K562 (cell line): ENCODE results near the gene CNOT6L. TPM values are rescaled to one million over a fixed set of nuclear protein-coding genes. Genes with fewer than 3 reads are reported as not detected.

Experiments
- BCL6 ChIP-seq: fragments of 250-450 bp; sonication (Bioruptor Pico); IDR thresholded peaks from 2 replicates; pipeline ENCODE4 v1.4.0; 2020
- BRF1 ChIP-seq: IDR thresholded peaks from 3 replicates; pipeline ENCODE4 v1.6.1; 2011; ENCODE audit warnings: borderline replicate concordance, mild to moderate bottlenecking; ENCODE audit not compliant: insufficient read length; ENCODE audit errors: extremely low read depth
- CBFB ChIP-seq: sonication (generic); formaldehyde crosslinking; IDR thresholded peaks from 2 replicates; pipeline ENCODE4 v1.4.0; 2020; ENCODE audit warnings: mild to moderate bottlenecking, missing genetic modification reagents
- DACH1 ChIP-seq: fragments of 450-650 bp; IDR thresholded peaks from 2 replicates; pipeline ENCODE4 v1.6.1; 2018; ENCODE audit not compliant: partially characterized antibody
- FOXM1 ChIP-seq, 2 experiments: fragments of 450-650 bp in 1 of 2; sonication (generic) in 1 of 2; formaldehyde crosslinking in 1 of 2; IDR thresholded peaks; 2 replicates each; pipeline versions ENCODE4 v1.6.1 to v1.9.0; 2017 to 2022; ENCODE audit warnings: low read depth in 2 of 2, mild to moderate bottlenecking in 2 of 2, missing genetic modification reagents in 1 of 2, moderate library complexity in 1 of 2
- HDAC8 ChIP-seq: fragments of 450-650 bp; IDR thresholded peaks from 2 replicates; pipeline ENCODE4 v1.6.1; 2016; ENCODE audit warnings: mild to moderate bottlenecking, missing genetic modification characterization, moderate library complexity, missing compliant biosample characterization
- HEY1 ChIP-seq: fragments of 250-450 bp; sonication (Bioruptor Pico); IDR thresholded peaks from 2 replicates; pipeline ENCODE4 v1.5.0; 2020; ENCODE audit warnings: mild to moderate bottlenecking, moderate library complexity, borderline replicate concordance
- HNRNPK ChIP-seq: fragments of 200-400 bp; formaldehyde crosslinking; IDR thresholded peaks from one replicate; pipeline ENCODE4 v1.6.1; 2018; ENCODE audit warnings: mild to moderate bottlenecking, low read depth, low read length; ENCODE audit not compliant: poor library complexity, severe bottlenecking
- L3MBTL2 ChIP-seq: fragments of 450-650 bp; IDR thresholded peaks from 2 replicates; pipeline ENCODE4 v1.6.1; 2016; ENCODE audit warnings: mild to moderate bottlenecking, moderate library complexity
- NR0B1 ChIP-seq: fragments of 450-650 bp; IDR thresholded peaks from one replicate; pipeline ENCODE4 v1.6.1; 2018; ENCODE audit warnings: mild to moderate bottlenecking, moderate library complexity; ENCODE audit not compliant: partially characterized antibody
- PURB ChIP-seq: sonication (generic); formaldehyde crosslinking; IDR thresholded peaks from 2 replicates; pipeline ENCODE4 v1.9.0; 2021; ENCODE audit warnings: low read depth, mild to moderate bottlenecking, missing genetic modification reagents
- RAD51 ChIP-seq: fragments of 450-650 bp; IDR thresholded peaks from 2 replicates; pipeline ENCODE4 v1.7.1; 2016; ENCODE audit warnings: low read depth, mild to moderate bottlenecking, borderline replicate concordance
- RUNX1 ChIP-seq: sonication (generic); IDR thresholded peaks from 2 replicates; pipeline ENCODE4 v1.6.1; 2016; ENCODE audit warnings: antibody characterized with exemption, low read depth
- SIX5 ChIP-seq, 2 experiments: IDR thresholded peaks; 2 replicates each; pipeline ENCODE4 v1.6.1; 2011; ENCODE audit warnings: low read length in 2 of 2, borderline replicate concordance in 1 of 2, low read depth in 1 of 2, mild to moderate bottlenecking in 1 of 2, moderate library complexity in 1 of 2; ENCODE audit not compliant: insufficient read depth in 1 of 2
- TAF15 ChIP-seq: fragments of 200-400 bp; formaldehyde crosslinking; IDR thresholded peaks from 2 replicates; pipeline ENCODE4 v1.6.1; 2017; ENCODE audit warnings: mild to moderate bottlenecking, low read depth, low read length, moderate library complexity
- ZBTB1 ChIP-seq: sonication (generic); formaldehyde crosslinking; IDR thresholded peaks from 2 replicates; pipeline ENCODE4 v1.8.1; 2023; ENCODE audit warnings: missing genetic modification reagents, low read depth, mild to moderate bottlenecking, borderline replicate concordance
- ZNF134 ChIP-seq: fragments of 250-450 bp; sonication (Bioruptor Pico); conservative IDR thresholded peaks from 2 replicates; pipeline ENCODE4 v1.4.0; 2020
- ZNF140 ChIP-seq: fragments of 250-450 bp; sonication (Bioruptor Pico); IDR thresholded peaks from 2 replicates; pipeline ENCODE4 v1.8.0; 2021; ENCODE audit warnings: moderate library complexity, mild to moderate bottlenecking, inconsistent platforms
- ZNF239 ChIP-seq: fragments of 250-450 bp; sonication (Bioruptor Pico); IDR thresholded peaks from 2 replicates; pipeline ENCODE4 v1.4.0; 2020; ENCODE audit warnings: mild to moderate bottlenecking
- ZNF592 ChIP-seq: fragments of 450-650 bp; IDR thresholded peaks from 2 replicates; pipeline ENCODE4 v1.6.1; 2017; ENCODE audit warnings: antibody characterized with exemption, mild to moderate bottlenecking
- polyA plus RNA-seq, 8 experiments: library from polyadenylated mRNA; depleted of rRNA in 4 of 8; stranded (reverse) in 5 of 8; unstranded in 3 of 8; fragments of >200 nt; fragmentation: Nextera tagmentation in 2 of 8; fragmentation: Illumina TruSeq in 1 of 8; extraction: Ambion mirVana in 2 of 8; extraction: Trizol in 1 of 8; gene quantifications; 2 replicates each; pipeline versions ENCODE4 v1.2.1 to v1.2.3, GENCODE V29; 2011 to 2014; ENCODE audit warnings: inconsistent platforms in 1 of 8, missing spikeins in 1 of 8
- total RNA-seq, 7 experiments: library from RNA; depleted of rRNA in 6 of 7; stranded (reverse); fragments of >200 nt in 6 of 7; fragmentation: Illumina TruSeq in 2 of 7; extraction: Trizol in 2 of 7; gene quantifications; 2 replicates each; pipeline versions ENCODE4 v1.2.1 to v1.2.3, GENCODE V29; 2011 to 2021; ENCODE audit warnings: low replicate concordance in 1 of 7

CNOT6L gene
- total and polyA plus RNA-seq, 9 of the 15 experiments (the other 6 are each of a cell fraction or from before 2014, with no cell fraction given) = 3.7 to 27.9 (median 6.5) TPM

GRCh38 chr4:77818602-77819403, at the start of gene CNOT6L (continued):
- no peak for TF ChIP-seq RAD51
- no peak for TF ChIP-seq ZNF592
- no peak for TF ChIP-seq ZNF239 (CRISPR knock-in tag)
- 0 out of 2 replicates have a peak, but pooled peaks have one; percentile 34 for TF ChIP-seq ZNF134 (CRISPR knock-in tag)
- no peak for TF ChIP-seq NR0B1
- no peak for TF ChIP-seq PURB (CRISPR knock-in tag)
- TF ChIP-seq BRF1 = no peak
- peak; percentile 40; the same call in 1 of the 2 replicates for TF ChIP-seq ZBTB1 (CRISPR knock-in tag)
- no peak for TF ChIP-seq RUNX1
- no peak for TF ChIP-seq HEY1 (CRISPR knock-in tag)
- no peak for TF ChIP-seq HDAC8 (tag)
- no peak for TF ChIP-seq BCL6 (CRISPR knock-in tag)
- TF ChIP-seq TAF15 = no peak
- peak; percentile 30; the same call in 1 of the 2 replicates for TF ChIP-seq L3MBTL2
- no peak for TF ChIP-seq FOXM1 (IDR thresholded peaks at IDR 0.05; ENCODE audit: low read depth)
- TF ChIP-seq FOXM1 (CRISPR knock-in tag; IDR thresholded peaks at IDR 0.05; ENCODE audit: low read depth) = 0 out of 2 replicates have a peak, but pooled peaks have one; percentile 27
- TF ChIP-seq ZNF140 (CRISPR knock-in tag) = no peak
- TF ChIP-seq SIX5 (IDR thresholded peaks at IDR 0.05; ENCODE audit: borderline replicate concordance in 1 of 2, insufficient read depth in 1 of 2, low read depth in 1 of 2, low read length in 2 of 2) = no peak
- TF ChIP-seq CBFB (CRISPR knock-in tag) = no peak
- no peak for TF ChIP-seq HNRNPK
- TF ChIP-seq DACH1 = no peak
